KBM-7 (cell line): Measurements from ENCODE around the gene TMEFF2.
A peak's percentile ranks its signal among the peaks of the same experiment; 100 is the strongest.

Experiments used
- DNase-seq: peaks from one replicate; pipeline ENCODE4 v3.0.0-alpha.2; 2015
- in situ Hi-C: fragments of 300-500 bp; cut with MboI; formaldehyde crosslinking; loops from 2 replicates; pipeline ENCODE4 v1.14.3; 2020; ENCODE audit warnings: low sequenced_read_pairs, low pct_unique_long_range_greater_than_20kb, mixed read lengths

TMEFF2 gene

DNA sequence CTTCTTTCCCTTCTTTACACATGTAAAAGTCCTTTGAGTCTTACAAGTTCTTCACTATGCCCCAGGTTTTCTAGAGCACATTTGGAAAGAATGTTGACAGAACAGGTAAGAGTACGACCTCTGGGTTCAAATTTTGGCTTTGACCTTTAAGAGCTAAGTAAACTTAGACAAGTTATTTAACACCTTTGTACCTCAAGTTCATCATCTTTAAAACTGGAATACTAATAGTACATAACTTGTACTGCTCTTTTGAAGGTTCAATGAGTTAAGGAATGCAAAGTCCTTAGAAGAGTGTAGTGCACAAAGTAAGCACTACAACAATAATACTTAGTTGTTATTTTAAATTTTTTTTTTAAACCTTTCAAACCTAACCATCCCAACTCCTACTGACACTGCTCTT is 156.6 kb downstream of the TMEFF2 start:
- DNase-seq: no peak
- in situ Hi-C loops: no loop called here

GRCh38 chr2:192035731-192036442 is 158.8 kb downstream of the TMEFF2 start:
- in situ Hi-C loops: no loop called here
- DNase-seq: no peak

- DNase-seq: no peak
Measured at GRCh38 chr2:192030856-192031255, 163.9 kb downstream of the TMEFF2 start.

GRCh38 chr2:192030289-192030688 is 164.4 kb downstream of the TMEFF2 start:
- in situ Hi-C loops: no loop called here

More at GRCh38 chr2:192030856-192031255, 163.9 kb downstream of the TMEFF2 start:
- in situ Hi-C loops: no loop called here

DNA sequence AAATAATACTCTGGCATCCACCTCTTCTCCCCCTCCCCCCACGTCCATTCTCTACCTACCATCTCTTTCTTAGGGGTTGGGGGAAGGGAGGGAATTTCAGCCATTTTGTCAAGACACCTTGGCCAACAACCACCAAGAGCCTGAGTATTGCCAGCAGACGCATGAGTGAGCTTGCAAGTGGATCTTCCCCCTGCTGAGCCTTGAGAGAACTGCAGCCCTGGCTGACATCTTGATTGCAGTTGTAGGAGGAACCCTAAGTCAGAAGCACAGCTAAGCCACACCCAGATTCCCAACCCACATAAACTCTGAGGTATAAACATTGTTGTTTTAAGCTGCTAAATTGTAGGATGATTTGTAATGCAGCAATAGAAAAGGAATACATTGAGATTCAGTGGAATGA is 165.6 kb downstream of the TMEFF2 start:
- in situ Hi-C loops: no loop called here
- DNase-seq: peak; percentile 24

More at GRCh38 chr2:192030289-192030688, 164.4 kb downstream of the TMEFF2 start:
- no peak for DNase-seq

- DNase-seq: no peak
- in situ Hi-C loops: no loop called here
Measured at GRCh38 chr2:192026825-192027120, 168.0 kb downstream of the TMEFF2 start.

DNA sequence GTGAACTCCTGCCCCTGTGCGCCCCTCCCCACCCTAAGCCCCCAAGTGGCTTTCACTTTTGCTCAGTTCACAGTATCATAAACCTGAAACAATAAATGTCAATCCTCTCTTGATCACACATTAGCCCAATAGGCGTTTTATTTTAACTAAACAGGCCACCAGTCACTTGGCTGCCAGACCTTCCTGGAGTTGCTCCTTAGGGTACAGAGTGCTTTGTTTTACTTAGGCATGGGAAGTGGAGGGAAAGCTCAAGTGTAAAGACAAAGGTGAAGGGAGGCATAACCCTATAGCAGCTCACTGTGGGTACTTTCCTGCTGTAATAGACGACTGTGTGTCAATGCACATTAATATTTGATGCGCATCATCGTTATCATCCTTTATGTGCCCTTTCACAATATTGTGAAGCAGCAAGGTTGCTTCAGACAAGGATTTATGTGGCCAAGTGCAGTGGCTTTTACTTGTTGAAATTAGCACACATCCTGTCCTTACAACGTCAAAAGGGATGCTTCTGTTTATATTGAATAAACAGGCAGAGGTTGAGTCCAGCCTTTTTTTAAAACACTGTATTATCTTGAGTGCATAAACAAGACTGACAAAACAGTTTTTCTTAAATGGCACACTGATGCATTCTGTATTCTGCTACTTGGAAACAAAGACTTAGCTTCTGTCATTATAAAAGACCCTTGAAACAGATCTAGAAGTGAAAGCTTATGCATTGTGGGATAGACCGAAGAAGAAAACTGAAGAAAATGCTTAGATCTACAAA is 168.5 kb downstream of the TMEFF2 start:
- in situ Hi-C loops: no loop called here
- DNase-seq: no peak

DNA sequence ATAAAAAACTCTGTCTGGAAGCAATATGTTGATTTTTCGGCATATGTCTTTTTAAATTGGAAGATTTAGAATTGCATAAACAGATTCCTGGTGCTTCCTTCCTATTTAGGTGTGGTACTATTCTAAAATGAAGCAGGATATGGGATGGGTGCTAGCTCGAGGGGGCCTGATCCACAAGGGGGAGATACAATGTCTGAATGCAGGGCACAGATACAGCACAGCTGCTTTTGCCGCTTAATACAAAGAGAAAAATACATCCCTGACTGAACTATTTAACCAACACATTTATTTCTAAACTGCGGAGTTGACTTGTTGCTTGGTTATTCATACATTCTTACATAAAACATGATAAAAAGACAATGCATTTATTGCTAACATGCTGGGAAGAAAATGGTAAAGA is 169.1 kb downstream of the TMEFF2 start:
- DNase-seq: no peak
- in situ Hi-C loops: no loop called here

GRCh38 chr2:192023006-192023405 is 171.7 kb downstream of the TMEFF2 start:
- DNase-seq: no peak
- in situ Hi-C loops: no loop called here

DNA sequence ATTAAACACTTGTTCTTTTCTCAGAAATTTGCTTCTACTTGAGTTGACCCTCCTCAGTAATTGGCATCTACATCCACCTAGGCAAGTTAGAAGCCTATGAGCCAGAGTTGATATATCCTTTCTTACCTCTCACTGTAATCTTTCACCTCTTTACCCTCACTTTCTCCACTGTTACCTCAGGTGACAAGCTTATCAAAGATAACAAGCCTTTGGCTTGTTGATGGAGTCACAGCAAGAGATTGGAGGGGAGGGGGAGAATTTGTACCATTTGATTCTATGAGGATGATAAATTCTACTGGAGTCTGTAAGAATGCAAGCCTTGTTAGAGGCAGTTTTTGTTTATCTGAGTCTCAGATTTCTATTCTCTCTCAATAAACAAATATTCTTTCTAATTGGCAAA is 176.9 kb downstream of the TMEFF2 start:
- DNase-seq: no peak
- in situ Hi-C loops: no loop called here

DNA sequence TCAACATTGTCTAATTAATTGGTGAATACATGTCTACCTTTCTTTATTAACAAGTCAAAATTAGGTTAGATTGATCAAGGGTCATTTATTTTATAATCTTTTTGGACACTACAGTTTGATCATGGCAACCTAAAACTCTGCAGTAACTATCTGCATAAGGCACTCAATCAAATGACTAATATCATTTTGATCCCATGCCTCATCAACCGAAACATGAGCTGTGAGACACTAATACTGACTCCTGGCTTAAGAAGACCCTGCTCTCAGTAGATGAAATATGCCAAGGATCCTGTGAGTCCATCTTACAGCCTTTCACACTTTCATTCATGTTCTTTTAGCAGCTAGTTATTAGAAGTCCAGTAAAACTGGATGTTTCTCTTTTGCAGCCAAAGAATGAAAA is 178.5 kb downstream of the TMEFF2 start:
- in situ Hi-C loops: no loop called here
- DNase-seq: no peak

GRCh38 chr2:192013211-192013610 is 181.5 kb downstream of the TMEFF2 start:
- DNase-seq: no peak
- in situ Hi-C loops: no loop called here

- no peak for DNase-seq
- in situ Hi-C loops: no loop called here
Measured at GRCh38 chr2:192011196-192011595, 183.5 kb downstream of the TMEFF2 start.

GRCh38 chr2:192010073-192010472 is 184.7 kb downstream of the TMEFF2 start:
- in situ Hi-C loops: no loop called here
- no peak for DNase-seq

- in situ Hi-C loops: no loop called here
- DNase-seq: no peak
Measured at GRCh38 chr2:192007581-192008228, 187.0 kb downstream of the TMEFF2 start.

GRCh38 chr2:192005211-192005610 is 189.5 kb downstream of the TMEFF2 start:
- in situ Hi-C loops: no loop called here
- DNase-seq: no peak

DNA sequence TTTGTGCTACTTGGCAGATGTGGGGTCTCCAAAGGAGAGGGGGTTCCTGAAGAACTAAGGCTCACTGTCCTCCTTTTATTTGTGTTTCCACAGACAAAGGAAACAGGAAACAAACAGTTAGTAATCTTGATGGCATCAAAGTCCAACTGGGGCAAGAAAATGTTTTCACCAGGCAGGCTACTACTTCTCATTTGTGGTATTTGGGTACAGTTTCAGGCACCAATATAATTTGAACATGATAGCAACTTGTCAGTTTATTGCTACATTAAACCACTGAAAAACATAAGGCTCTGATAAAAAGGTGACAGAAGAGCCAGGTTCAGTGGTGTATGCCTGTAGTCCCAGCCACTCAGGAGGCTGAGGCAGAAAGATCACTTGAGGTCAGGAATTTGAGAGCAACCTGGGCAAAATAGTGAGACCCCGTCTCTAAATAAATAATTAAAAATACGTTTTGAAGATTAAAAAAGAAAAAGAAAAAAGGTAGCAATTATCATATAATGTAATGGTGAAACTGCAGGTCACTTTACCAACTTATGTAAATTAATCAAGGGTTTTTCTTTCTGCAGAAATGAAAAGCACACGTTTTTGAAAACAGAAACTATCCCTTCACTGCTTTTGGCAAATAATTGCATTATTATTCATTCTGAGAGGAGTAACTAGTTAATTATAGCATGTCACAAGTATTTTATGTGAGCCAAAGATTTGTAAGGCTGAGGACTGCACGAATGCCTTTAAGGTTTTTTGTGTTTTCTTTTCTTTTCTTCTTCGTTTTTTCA is 190.4 kb downstream of the TMEFF2 start:
- no peak for DNase-seq
- in situ Hi-C loops: no loop called here

- no peak for DNase-seq
- in situ Hi-C loops: no loop called here
Measured at GRCh38 chr2:192002418-192002817, 192.3 kb downstream of the TMEFF2 start.

DNA sequence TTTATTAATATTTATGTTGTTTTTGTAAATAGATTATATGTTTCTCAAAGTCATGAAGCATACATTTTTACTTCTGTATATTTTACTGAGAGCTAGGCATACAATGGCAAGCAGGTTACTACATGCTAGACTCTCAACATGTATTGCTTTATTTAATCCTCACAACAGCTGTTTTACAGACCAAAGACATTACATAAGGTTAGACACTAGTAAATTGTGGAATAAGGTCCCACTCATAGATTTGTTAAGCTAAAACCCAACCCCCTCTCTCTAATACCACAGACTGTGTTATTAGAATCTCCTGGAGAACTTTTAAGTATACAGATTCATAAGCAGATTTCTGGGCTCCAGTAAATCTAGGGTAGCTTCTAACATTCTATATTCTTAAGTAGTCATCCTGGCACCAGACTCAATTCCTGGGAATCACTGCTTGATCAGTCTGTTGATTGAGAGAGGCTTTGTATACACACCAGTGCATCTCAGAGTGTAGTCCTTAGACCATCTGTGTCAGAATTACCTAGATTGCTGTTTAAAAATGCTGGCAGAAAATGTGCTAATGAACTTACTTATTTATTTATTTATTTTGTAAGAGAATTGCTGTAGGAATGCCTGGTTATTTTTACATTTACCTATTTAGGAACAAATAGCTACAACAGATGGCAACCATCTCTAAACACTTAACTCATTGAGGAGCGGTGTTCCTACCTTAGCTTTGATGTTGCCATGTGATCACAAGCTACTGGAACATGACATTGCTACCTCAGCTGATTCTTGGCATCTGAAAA is 194.3 kb downstream of the TMEFF2 start:
- in situ Hi-C loops: no loop called here

More for the DNA sequence above, 194.3 kb downstream of the TMEFF2 start:
- DNase-seq: no peak
